Adipocyte (in vitro differentiated cells): Measurements from ENCODE around the gene PNPLA3.
"Not testable (repeated sequence)": the region's sequence is repeated elsewhere in the genome, so short reads cannot be mapped to it uniquely, and the experiment has no call there.

Source experiments
- DNase-seq: peaks from one replicate; pipeline ENCODE4 v3.0.0-alpha.2; 2015; ENCODE audit warnings: low read depth
- H3K27me3 ChIP-seq: replicated peaks from 2 replicates; pipeline ENCODE4 v1.7.0; 2013; ENCODE audit warnings: mild to moderate bottlenecking, low read length, moderate library complexity; ENCODE audit not compliant: control insufficient read depth, insufficient read depth
- H3K36me3 ChIP-seq: 2 replicates; pipeline ENCODE4 v1.7.0; 2013; ENCODE audit warnings: low read length, mild to moderate bottlenecking, moderate library complexity; ENCODE audit not compliant: control insufficient read depth, insufficient read depth, severe bottlenecking
- H3K4me1 ChIP-seq: 2 replicates; pipeline ENCODE4 v1.7.0; 2013; ENCODE audit warnings: mild to moderate bottlenecking, low read length, moderate library complexity; ENCODE audit not compliant: control insufficient read depth, insufficient read depth
- H3K4me3 ChIP-seq: 2 replicates; pipeline ENCODE4 v1.7.0; 2013; ENCODE audit warnings: mild to moderate bottlenecking, low read length, moderate library complexity
- H3K9ac ChIP-seq: 2 replicates; pipeline ENCODE4 v1.7.0; 2013; ENCODE audit warnings: mild to moderate bottlenecking, low read length, moderate library complexity
- H3K9me3 ChIP-seq: 2 replicates; pipeline ENCODE4 v1.7.0; 2013; ENCODE audit warnings: mild to moderate bottlenecking, low read length, moderate library complexity; ENCODE audit not compliant: control insufficient read depth

Gene PNPLA3

DNA sequence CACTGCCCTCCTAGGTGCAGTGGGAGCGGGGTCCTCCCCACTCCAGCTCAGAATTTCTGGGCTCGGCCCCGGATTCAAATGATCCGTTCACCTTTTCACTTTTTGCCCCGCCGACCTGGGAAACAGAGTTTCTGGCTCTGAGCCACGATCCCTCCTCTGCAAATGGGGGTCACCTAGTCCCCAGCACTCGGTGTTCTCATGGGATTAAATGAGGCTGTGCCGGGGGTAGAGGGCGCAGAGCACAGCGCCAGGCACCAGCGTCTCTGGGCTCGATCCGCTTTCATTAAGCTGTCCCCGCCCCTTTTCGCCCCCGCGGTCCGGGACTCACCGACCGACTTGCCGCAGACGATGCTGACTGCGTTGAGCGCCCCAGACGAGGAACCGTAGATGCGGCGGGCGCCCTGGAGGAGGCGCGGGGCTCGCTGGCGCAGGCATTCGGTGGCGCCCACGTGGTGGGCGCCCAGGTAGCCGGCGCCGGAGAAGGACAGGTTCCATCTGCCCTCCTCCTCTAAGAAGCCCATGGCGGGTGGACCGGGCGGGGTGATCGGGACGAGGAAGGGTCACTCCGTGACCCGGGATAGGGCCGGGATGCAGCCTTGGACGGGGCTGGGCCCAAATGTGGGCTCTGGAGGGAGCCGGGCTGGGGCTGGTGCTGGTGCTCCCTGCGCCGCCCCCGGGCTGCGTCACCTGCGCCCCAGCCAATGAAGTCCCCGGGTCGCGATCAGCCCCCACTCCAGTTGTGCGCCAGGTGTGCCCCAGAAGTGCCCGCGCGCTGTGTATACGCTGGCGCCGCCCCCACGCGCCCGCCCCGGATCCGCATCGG lies 32.0 kb upstream of the PNPLA3 start, which contains the start of gene PNPLA5:
Gene PNPLA5, minus strand, starts transcription at position 654 of the 823 bp plus-strand sequence. Its CDS starts 133 bp downstream, at position 521.
- no peaks in the 10 kb centered on the region for H3K9me3 ChIP-seq
- H3K27me3 ChIP-seq: peaks cover 53% of the 10 kb centered on the region
- H3K4me3 ChIP-seq: no peak within 1 kb of the TSS
- H3K4me1 ChIP-seq: no peaks in the 10 kb centered on the region
- DNase-seq: peak; percentile 36
- no peaks in the 10 kb centered on the region for H3K36me3 ChIP-seq
- H3K9ac ChIP-seq: no peak within 1 kb of the TSS

DNA sequence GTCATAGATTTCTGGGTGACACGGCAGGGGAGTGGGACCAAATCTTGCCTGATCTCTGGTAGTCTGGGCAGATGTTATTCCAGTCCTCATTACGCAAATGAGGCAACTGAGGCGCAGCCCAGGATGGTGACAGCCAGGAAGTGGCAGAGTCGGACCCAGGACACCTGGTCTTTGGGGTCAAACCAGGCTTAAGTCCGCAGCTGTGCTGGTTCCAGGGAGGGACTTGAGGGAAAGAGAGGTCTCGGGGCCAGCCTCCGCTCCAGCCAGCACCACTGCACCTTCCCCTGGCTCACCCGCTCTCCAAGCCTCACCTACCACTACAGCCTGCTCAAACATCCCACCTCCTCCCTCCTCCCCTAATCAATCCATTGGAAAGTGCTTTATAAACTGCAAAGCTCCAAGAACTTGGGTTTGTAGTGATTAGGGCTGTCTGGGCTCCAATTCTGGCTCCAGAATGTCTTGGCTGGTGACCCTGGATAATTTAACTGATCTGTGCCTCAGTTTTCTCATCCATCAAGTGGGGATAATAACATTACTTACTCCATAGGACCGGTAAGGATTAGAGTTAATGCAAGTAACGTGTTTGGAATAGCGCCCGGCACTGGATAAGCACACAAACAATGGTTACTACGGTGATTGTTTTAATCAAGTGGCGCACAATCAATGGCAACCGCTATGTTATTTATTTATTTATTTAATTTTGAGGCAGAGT lies 31.3 kb upstream of the PNPLA3 start:
- Histone ChIP-seq H3K36me3 (no peaks in the 10 kb centered on the region), H3K9ac (no peak overlapping the region), H3K9me3 (no peaks in the 10 kb centered on the region), H3K27me3 (peaks cover 46% of the 10 kb centered on the region), H3K4me1 (peaks cover under 1% of the 10 kb centered on the region), H3K4me3 (no peak overlapping the region)
- no peak for DNase-seq

DNA sequence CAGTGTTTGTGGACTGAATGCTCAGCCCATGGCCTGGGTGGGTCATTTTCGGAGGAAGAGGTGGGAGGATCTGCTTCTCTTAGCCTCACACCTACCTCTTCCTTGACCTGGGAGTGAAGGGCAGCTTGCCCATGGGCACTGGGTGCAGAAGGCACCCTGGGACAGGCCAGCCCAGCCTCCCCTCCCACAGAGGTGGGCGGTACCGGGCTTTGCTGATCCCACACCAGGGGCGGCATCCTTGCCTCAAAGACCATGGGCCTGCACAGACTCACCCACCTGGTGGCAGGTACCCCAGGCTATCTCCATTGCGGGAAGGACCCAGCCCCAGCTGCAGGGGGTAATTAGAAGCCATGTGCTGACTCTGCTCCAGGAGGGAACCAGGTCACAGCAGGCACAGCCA lies 30.3 kb upstream of the PNPLA3 start:
- Histone ChIP-seq H3K36me3 (no peaks in the 10 kb centered on the region), H3K27me3 (peaks cover 37% of the 10 kb centered on the region), H3K9ac (no peak overlapping the region), H3K4me3 (no peak overlapping the region), H3K4me1 (peaks cover 8% of the 10 kb centered on the region), H3K9me3 (no peaks in the 10 kb centered on the region)
- DNase-seq: no peak

DNA sequence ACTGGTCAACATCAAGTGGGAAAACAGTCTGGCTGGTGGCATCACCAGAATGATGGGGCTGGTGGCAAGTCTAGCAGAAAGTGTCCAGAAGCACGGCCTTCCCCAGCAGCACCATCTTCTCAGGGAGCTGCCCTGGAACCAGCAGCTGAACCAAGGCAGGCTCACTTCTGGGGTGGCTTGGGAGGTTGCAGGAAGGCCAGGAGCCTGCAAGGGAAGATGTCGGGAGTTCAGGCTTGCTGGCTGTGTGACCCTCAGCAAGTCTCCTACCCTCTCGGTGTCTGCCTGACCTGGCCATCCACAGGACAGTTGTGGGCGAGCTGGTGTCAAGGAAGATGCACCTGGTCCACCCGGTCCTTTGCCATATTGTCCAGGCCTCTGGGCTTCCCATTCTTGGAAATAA lies 29.5 kb upstream of the PNPLA3 start:
- no peaks in the 10 kb centered on the region for H3K9me3 ChIP-seq
- peaks cover 32% of the 10 kb centered on the region for H3K27me3 ChIP-seq
- no peaks in the 10 kb centered on the region for H3K36me3 ChIP-seq
- H3K9ac ChIP-seq: no peak overlapping the region
- H3K4me1 ChIP-seq: peaks cover 11% of the 10 kb centered on the region
- no peak for DNase-seq
- H3K4me3 ChIP-seq: no peak overlapping the region

DNA sequence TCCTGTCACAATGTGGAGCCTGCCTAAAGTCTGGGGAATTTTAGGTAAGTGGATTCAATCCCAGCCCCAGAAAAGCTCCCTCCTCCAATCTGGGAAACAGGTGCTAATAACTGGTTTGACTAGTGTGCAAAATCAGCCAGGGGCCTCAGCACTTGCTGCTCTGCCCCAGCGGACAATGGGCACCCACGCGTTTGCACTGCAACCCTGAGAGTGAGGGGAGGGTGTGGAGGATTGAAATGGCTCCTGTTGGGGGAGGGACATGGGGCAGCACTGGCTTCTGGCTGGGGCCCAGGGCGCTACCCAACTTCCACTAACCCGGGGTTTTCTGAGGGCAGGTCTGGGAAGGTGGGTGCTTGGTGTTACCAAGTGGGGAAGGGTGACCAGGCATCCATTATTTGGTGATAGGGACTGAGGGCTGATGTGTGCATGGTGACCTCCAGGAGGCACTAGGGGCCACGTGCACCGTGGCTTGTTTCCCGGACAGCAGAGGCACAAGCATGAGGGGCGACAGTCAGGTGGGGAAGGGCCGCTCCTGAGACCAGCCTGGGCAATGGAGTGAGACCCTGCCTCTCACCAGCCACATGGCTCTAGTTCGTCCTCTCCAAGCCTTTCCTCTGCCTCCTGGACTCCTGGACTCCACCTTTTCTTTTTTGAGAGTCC lies 27.5 kb upstream of the PNPLA3 start:
- H3K36me3 ChIP-seq: no peaks in the 10 kb centered on the region
- no peak overlapping the region for H3K9ac ChIP-seq
- peaks cover 18% of the 10 kb centered on the region for H3K27me3 ChIP-seq
- H3K9me3 ChIP-seq: no peaks in the 10 kb centered on the region
- H3K4me1 ChIP-seq: peaks cover 11% of the 10 kb centered on the region
- no peak for DNase-seq
- no peak overlapping the region for H3K4me3 ChIP-seq

DNA sequence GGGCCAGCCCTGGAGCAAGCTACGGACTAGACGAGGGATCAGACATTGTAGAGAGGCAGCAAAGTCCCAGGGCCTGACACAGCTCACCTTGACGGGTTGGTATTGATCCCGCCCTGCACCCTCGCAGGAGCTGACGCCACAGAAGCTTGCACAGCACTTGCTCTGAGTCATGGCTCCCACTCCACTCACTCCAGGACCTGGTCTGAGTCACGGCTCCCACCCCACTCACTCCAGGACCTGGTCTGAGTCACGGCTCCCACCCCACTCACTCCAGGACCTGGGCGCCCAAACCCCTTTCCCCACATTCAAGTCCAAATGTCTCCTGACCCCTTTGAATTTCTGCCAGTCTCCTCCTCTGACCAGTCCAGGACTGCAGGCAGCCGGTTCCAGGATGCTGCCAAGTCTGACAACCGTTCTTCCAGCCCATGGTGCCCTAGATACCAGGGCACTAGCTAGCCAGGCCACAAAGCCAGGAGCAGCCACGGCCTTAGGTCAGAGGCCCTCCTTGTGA lies 25.8 kb upstream of the PNPLA3 start:
- Histone ChIP-seq H3K27me3 (peaks cover 5% of the 10 kb centered on the region), H3K9me3 (no peaks in the 10 kb centered on the region), H3K36me3 (no peaks in the 10 kb centered on the region), H3K4me1 (peaks cover 17% of the 10 kb centered on the region), H3K4me3 (no peak overlapping the region), H3K9ac (no peak overlapping the region)
- peak; percentile 58 for DNase-seq

DNA sequence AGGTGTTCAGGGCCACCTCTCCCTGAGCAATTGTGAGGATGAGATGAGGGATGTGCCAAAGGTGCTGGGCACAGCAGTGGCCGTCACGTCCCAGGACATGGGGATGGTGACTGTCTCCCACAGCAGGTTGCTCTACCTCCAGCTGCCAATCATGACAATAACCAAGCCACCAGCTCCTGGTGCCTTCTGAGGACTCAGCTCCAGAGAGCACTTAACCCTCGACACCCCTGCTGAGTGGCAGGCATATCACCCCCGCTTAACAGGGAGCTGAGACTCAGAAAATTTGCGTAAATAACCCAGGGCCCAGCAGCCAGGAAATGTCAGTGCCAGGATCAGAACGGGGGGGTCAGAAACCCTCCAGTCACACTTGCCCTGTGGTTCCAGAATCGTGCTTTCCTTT lies 23.4 kb upstream of the PNPLA3 start:
- H3K4me3 ChIP-seq: no peak overlapping the region
- H3K27me3 ChIP-seq: no peaks in the 10 kb centered on the region
- H3K9ac ChIP-seq: no peak overlapping the region
- DNase-seq: no peak
- no peaks in the 10 kb centered on the region for H3K36me3 ChIP-seq
- H3K9me3 ChIP-seq: no peaks in the 10 kb centered on the region
- peaks cover 21% of the 10 kb centered on the region for H3K4me1 ChIP-seq

DNA sequence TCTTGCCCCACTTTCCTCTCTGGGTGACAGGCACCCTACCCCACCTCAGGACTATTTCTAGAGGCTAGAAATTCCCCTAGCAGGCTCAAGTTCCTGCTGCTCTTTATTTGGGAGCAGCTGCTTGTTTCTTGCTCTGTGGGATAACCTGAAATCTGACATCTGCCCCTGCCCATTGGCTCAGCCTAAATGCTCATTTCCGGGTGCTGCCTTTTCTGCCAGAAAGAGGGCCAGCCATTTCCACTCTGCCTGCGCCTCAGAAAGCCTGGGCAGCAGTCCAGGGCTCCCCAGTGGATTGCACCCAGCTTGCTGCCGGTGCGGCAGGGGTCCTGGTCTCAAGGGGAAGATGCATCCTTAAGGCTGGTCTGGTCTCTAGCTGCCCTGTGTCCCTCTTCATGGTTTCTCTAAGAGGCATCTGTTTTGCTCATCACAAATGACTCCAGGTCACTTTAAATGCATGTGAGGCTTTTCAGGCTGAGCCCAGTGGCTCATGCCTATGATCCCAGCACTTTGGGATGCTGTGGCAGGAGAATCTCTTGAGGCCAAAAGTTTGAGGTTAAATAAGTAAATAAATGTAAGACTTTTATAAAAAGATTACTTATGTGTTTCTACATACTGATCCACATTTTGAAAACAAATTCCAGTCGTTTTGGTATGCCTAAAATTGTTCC lies 21.5 kb upstream of the PNPLA3 start:
- H3K9me3 ChIP-seq: no peaks in the 10 kb centered on the region
- H3K4me3 ChIP-seq: no peak overlapping the region
- H3K36me3 ChIP-seq: no peaks in the 10 kb centered on the region
- H3K9ac ChIP-seq: no peak overlapping the region
- H3K27me3 ChIP-seq: peaks cover 8% of the 10 kb centered on the region
- H3K4me1 ChIP-seq: peaks cover 21% of the 10 kb centered on the region
- peak; percentile 81 for DNase-seq

DNA sequence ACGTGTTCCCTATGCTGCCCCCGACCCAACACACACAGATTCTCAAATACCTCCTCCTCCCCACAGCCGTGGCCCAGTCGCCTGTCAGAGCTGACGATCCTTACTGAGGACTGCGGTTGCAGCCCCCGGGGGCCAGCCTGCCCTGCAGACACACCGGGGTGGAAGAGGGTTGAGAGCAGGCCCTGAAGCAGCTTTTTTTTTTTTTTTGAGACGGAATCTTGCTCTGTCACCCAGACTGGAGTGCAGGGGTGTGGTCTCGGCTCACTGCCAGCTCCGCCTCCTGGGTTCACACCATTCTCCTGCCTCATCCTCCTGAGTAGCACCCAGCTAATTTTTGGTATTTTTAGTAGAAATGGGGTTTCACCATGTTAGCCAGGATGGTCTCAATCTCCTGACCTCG lies 20.6 kb upstream of the PNPLA3 start:
- DNase-seq, H3K36me3 ChIP-seq, H3K27me3 ChIP-seq, H3K4me3 ChIP-seq, H3K9ac ChIP-seq, H3K9me3 ChIP-seq: not testable (repeated sequence)
- H3K4me1 ChIP-seq: peaks cover 16% of the 10 kb centered on the region

DNA sequence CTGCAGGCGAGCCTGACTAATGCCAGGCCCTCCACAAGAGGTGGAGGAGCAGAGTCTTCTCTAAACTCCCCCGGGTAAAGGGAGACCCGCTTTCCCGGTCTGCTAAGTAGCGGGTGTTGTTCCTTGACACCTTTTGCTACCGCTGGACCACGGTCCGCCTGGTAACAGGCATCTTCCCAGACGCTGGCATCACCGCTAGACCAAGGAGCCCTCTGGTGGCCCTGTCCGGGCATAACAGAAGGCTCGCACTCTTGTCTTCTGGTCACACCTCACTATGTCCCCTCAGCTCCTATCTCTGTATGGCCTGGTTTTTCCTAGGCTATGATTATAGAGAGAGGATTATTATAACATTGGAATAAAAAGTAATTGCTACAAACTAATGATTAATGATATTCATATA lies 19.2 kb upstream of the PNPLA3 start:
- H3K4me3 ChIP-seq, DNase-seq, H3K36me3 ChIP-seq, H3K9me3 ChIP-seq, H3K9ac ChIP-seq: not testable (repeated sequence)
- Histone ChIP-seq H3K27me3 (peaks cover 13% of the 10 kb centered on the region), H3K4me1 (peaks cover 10% of the 10 kb centered on the region)

DNA sequence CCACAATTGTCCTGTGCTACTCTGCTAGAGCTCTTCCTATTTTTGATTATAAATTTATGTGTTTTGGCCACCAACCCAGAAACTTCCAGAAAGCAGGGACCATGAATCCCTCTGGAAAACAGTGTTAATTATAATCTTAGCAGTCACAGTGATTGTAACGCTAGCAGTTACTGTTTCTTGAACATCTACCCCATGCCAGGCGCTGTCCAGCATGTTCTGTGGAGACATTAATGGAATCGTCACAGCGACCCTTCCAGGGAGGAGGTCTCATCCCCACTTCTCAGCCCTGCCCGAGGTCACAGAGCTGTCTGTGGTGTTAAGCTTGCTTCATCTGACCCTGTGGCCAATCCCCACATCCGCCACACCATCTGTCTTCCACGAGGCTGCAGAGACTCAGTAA lies 17.9 kb upstream of the PNPLA3 start:
- Histone ChIP-seq H3K4me3 (no peak overlapping the region), H3K9ac (no peak overlapping the region), H3K9me3 (no peaks in the 10 kb centered on the region), H3K27me3 (peaks cover 13% of the 10 kb centered on the region), H3K36me3 (no peaks in the 10 kb centered on the region), H3K4me1 (peaks cover 10% of the 10 kb centered on the region)
- no peak for DNase-seq
